Cerebellar cortex (tissue), 1 donor: ENCODE data around the gene THBS1.

Experiments
- DNase-seq: peaks from one replicate; pipeline ENCODE4 v3.0.0-alpha.2; 2015; ENCODE audit warnings: low spot score

Gene THBS1

DNA sequence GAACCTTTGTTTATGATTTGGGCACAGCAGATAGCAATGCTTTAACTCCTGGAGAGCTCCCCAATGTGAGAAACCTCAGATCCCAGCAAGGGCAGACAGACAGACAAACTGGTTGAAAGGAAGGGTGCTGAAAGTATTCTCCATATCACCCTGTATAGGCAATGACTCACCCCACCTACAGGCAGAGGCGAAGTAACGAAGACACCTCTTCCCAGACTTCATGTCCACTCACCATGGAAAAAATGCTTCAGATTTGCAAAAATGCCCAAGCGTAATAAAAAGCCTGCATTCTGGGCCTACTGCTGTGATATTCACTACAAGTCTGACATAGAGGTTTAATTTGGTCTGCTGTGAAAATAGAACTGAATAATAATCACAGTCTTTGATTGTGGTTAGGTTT lies 50.5 kb downstream of the THBS1 start:
- DNase-seq = no peak

- DNase-seq = no peak
These were observed 57.2 kb downstream of the THBS1 start for GRCh38 chr15:39638041-39638440.

DNA sequence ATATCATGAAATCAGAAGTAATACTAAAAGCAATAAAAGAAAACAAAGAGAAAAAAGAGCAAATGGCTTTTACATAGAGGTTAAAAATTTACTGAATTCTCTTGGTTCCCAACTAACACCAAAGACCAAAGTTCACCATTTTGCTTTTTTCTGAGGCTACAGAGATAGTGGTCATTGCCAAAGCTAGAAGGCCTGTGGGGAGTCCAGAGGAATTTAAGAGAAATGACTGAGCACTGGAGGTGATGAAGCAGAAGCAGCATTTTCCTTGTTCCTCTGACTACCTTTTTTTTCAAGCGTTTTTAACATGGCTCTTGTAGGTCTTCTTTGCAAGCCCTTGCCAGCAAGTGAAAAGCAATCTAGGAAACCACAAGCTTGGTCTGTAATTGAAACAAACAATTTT lies 58.2 kb downstream of the THBS1 start:
- DNase-seq = no peak

GRCh38 chr15:39640665-39641064 lies 59.8 kb downstream of the THBS1 start:
- no peak for DNase-seq

- DNase-seq = no peak
These were observed 60.5 kb downstream of the THBS1 start for GRCh38 chr15:39641191-39641889.

DNA sequence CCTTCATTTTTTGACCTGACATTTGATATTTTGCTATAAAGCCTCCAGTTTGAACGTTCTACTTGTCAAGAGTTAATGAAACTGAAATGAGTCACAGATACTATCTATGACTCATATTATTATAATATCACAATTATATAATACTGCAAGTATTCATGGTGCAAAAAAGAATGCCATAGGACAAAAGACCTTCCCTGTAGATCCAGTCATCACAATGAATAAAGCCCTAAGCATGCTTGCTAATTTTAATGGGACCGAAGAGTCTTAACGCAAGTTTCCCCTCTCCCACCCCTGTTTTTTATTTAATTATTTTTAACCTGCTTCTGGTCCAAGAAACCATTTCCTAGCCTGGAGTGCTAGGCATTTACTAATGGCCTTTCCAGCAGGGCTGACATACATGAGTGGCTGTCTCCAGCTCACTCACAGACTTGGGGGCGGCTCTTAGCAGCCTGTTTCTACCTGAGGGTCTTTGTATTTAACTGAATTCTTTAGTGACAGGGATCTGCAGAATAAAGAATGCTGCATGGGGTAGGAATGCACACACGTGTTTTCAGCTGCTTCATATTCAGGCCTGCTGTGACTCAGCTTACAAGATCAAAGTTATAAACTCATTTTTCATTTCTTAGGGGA lies 61.2 kb downstream of the THBS1 start:
- DNase-seq = no peak

DNA sequence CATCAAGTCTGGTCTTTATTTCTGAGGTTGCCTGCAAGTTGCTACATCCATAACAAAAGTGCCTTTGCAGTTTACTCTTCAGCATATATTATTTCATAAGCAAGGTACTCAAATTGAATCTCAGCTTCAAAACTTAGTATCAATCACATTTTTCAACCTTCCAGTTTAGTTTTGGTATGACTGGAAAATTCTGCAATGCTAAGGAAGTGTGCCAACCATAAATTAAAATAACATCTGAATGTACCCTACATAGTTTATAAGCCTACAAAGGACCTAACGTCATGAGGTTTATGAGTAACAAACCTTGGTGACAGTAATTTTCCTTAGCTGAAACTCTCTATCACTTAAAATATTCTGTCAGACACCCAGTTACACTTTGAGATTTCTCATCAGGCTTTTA lies 62.8 kb downstream of the THBS1 start:
- DNase-seq = no peak

- DNase-seq = no peak
These were observed 63.3 kb downstream of the THBS1 start for GRCh38 chr15:39644136-39644535.

GRCh38 chr15:39645138-39645975 lies 64.5 kb downstream of the THBS1 start:
- DNase-seq = no peak

DNA sequence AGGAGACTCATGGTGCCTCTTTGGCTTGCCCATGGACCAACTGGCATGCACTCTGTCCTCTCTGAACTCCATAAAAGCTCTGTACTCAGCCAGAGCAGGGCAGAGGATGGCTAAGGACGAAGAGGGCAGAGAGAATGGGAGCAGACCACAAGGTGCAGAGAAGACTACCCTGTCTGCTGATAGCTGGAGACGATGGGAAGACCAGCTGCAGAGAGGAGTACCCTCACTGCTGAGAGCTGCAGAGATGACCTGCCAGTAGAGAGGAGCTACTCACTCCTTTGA lies 65.0 kb downstream of the THBS1 start:
- DNase-seq = no peak

GRCh38 chr15:39646425-39646824 lies 65.5 kb downstream of the THBS1 start:
- DNase-seq = no peak
